Measurements from ENCODE around the gene ATP8B1.
A peak's percentile ranks its signal among the peaks of the same experiment; 100 is the strongest.
"Not testable (repeated sequence)": the region's sequence is repeated elsewhere in the genome, so short reads cannot be mapped to it uniquely, and the experiment has no call there.

ATP8B1 gene

DNA sequence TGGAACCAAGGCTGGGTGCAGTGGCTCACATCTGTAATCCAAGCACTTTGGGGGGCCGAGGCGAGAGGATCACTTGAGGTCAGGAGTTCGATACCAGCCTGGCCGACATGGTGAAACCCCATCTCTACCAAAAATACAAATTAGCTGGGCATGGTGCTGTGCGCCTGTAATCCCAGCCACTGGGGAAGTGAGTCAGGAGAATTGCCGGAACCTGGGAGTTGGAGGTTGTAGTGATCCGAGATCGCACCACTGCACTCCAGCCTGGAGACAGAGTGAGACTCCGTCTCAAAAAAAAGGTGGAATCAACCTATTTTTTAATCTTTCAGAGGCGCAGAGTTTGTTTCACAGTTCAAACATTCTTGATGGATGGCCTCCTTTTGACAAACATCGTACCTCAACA lies 24.5 kb upstream of the ATP8B1 start:
- no peak overlapping the region for H3K4me3 ChIP-seq (replicated peaks; ENCODE audit: insufficient read depth, low read length)
- TF ChIP-seq GABPA (IDR thresholded peaks at IDR 0.05; ENCODE audit: low read depth) (no peak), SPI1 (IDR thresholded peaks at IDR 0.05; ENCODE audit: borderline replicate concordance, low read depth) (no peak), POLR2AphosphoS5 (IDR thresholded peaks at IDR 0.05; ENCODE audit: low read depth) (no peak)
- TF ChIP-seq, protein P1, sequence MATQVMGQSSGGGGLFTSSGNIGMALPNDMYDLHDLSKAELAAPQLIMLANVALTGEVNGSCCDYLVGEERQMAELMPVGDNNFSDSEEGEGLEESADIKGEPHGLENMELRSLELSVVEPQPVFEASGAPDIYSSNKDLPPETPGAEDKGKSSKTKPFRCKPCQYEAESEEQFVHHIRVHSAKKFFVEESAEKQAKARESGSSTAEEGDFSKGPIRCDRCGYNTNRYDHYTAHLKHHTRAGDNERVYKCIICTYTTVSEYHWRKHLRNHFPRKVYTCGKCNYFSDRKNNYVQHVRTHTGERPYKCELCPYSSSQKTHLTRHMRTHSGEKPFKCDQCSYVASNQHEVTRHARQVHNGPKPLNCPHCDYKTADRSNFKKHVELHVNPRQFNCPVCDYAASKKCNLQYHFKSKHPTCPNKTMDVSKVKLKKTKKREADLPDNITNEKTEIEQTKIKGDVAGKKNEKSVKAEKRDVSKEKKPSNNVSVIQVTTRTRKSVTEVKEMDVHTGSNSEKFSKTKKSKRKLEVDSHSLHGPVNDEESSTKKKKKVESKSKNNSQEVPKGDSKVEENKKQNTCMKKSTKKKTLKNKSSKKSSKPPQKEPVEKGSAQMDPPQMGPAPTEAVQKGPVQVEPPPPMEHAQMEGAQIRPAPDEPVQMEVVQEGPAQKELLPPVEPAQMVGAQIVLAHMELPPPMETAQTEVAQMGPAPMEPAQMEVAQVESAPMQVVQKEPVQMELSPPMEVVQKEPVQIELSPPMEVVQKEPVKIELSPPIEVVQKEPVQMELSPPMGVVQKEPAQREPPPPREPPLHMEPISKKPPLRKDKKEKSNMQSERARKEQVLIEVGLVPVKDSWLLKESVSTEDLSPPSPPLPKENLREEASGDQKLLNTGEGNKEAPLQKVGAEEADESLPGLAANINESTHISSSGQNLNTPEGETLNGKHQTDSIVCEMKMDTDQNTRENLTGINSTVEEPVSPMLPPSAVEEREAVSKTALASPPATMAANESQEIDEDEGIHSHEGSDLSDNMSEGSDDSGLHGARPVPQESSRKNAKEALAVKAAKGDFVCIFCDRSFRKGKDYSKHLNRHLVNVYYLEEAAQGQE (IDR thresholded peaks at IDR 0.05; ENCODE audit: insufficient replicate concordance, low read depth): no peak
- TF ChIP-seq, protein P2, sequence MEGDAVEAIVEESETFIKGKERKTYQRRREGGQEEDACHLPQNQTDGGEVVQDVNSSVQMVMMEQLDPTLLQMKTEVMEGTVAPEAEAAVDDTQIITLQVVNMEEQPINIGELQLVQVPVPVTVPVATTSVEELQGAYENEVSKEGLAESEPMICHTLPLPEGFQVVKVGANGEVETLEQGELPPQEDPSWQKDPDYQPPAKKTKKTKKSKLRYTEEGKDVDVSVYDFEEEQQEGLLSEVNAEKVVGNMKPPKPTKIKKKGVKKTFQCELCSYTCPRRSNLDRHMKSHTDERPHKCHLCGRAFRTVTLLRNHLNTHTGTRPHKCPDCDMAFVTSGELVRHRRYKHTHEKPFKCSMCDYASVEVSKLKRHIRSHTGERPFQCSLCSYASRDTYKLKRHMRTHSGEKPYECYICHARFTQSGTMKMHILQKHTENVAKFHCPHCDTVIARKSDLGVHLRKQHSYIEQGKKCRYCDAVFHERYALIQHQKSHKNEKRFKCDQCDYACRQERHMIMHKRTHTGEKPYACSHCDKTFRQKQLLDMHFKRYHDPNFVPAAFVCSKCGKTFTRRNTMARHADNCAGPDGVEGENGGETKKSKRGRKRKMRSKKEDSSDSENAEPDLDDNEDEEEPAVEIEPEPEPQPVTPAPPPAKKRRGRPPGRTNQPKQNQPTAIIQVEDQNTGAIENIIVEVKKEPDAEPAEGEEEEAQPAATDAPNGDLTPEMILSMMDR (IDR thresholded peaks at IDR 0.05; ENCODE audit: insufficient read depth, low read length): no peak
- no peaks in the 10 kb centered on the region for H3K27me3 ChIP-seq (ENCODE audit: insufficient read depth, poor library complexity, severe bottlenecking)
- no peak for DNase-seq (ENCODE audit: low read depth in 1 of 2, low spot score in 1 of 2)
- H3K27ac ChIP-seq (replicated peaks): no peak overlapping the region

DNA sequence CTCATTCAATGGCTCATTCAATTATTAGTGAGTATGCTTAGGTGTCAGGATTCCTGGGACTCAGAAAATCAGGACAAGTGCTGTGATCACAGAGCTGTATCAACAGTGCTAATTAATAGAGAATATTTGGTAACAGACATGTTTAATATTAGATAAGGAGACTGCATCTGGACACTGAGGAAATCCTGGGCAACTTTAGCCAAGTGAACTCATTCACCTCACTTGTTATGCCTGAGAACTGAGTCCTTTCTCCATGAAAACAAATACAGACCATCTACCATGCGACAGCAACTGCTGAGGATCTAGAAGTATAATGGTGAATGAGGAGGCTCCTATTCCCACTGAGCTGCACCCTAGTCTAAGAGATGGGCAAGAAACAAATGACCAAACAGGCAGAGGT lies 23.1 kb upstream of the ATP8B1 start:
- no peak for DNase-seq (ENCODE audit: low read depth in 1 of 2, low spot score in 1 of 2)
- Histone ChIP-seq H3K4me3 (replicated peaks; ENCODE audit: insufficient read depth, low read length) (no peak overlapping the region), H3K27me3 (ENCODE audit: insufficient read depth, poor library complexity, severe bottlenecking) (no peaks in the 10 kb centered on the region), H3K27ac (replicated peaks) (no peak overlapping the region)
- TF ChIP-seq GABPA (IDR thresholded peaks at IDR 0.05; ENCODE audit: low read depth): no peak
- TF ChIP-seq SPI1 (IDR thresholded peaks at IDR 0.05; ENCODE audit: borderline replicate concordance, low read depth): no peak
- TF ChIP-seq POLR2AphosphoS5 (IDR thresholded peaks at IDR 0.05; ENCODE audit: low read depth): no peak
- TF ChIP-seq, protein P2 (IDR thresholded peaks at IDR 0.05; ENCODE audit: insufficient read depth, low read length): no peak
- TF ChIP-seq, protein P1 (IDR thresholded peaks at IDR 0.05; ENCODE audit: insufficient replicate concordance, low read depth): no peak

DNA sequence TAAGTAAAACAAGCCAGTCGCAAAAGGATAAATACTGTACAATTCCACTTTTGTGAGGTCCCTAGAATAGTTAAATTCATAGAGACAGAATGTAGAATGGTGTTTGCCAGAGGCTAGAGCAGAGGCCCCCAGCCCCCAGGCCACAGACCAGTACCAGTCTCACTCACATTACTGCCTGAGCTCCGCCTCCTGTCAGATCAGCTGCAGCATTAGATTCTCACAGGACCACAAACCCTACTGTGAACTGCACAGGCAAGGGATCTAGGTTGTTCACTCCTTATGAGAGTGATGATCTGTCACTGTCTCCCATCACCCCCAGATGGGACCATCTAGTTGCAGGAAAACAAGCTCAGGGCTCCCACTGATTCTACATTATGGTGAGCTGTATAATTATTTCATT lies 17.5 kb upstream of the ATP8B1 start:
- DNase-seq (ENCODE audit: low read depth in 1 of 2, low spot score in 1 of 2); H3K4me3 ChIP-seq (replicated peaks; ENCODE audit: insufficient read depth, low read length); H3K27me3 ChIP-seq (ENCODE audit: insufficient read depth, poor library complexity, severe bottlenecking); H3K27ac ChIP-seq (replicated peaks): not testable (repeated sequence)

DNA sequence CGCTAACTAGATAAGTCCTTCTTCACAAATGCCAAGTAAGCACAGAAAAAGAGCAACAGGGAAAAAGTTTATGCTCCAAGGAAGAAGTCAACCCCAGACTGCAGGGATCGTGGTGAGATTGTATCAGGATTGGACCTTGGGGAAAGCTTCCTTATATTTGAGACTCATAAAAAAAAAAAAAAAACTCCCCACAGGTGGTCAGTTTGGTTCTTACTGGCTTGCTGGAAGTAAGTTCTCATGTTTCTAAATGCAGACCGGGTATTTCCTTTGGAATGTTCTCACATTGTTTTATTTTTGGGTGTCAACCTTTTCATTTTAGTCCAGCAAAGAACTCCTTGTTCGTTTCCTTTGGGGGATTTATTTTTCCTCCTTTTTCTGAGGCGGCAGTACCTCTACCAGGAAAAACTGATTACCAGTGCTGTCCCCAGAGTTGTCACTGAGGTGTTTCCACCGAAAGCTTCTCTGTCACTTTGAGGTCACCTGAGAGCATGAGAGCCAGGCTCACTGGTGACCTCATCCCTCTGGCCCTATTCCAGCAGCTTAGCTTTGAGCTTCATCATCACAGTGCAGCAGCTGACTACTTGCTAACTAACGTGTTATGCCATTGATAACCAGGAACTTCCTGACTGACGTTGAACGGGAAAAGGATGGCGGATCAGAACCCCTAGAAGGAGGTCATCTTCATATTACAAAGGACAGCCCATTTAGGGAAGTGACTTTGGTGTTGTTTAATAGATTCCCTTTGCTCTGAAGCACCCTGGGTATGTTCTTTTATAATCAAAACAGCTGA lies 16.8 kb upstream of the ATP8B1 start:
- DNase-seq (ENCODE audit: low read depth in 1 of 2, low spot score in 1 of 2): peak; percentile 14 to 46
- Histone ChIP-seq H3K4me3 (replicated peaks; ENCODE audit: insufficient read depth, low read length) (no peak overlapping the region), H3K27me3 (ENCODE audit: insufficient read depth, poor library complexity, severe bottlenecking) (no peaks in the 10 kb centered on the region), H3K27ac (replicated peaks) (no peak overlapping the region)
- TF ChIP-seq POLR2AphosphoS5 (IDR thresholded peaks at IDR 0.05; ENCODE audit: low read depth) (no peak), SPI1 (IDR thresholded peaks at IDR 0.05; ENCODE audit: borderline replicate concordance, low read depth) (peak; percentile 29; the same call in 1 of the 2 replicates)

DNA sequence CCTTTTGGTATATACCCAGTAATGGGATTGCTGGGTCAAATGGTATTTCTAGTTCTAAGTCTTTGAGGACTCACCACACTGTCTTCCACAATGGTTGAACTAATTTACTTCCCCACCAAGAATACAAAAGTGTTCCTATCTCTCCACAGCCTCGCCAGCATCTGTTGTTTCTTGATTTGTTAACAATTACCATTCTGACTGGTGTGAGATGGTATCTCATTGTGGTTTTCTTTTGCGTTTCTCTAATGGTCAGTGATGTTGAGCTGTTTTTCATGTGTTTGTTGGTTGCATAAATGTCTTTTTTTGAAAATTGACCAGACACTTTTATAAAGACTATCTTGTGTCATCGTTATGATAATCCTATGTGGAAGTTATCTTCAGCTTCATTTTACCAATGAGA lies 16.0 kb upstream of the ATP8B1 start:
- Histone ChIP-seq H3K27ac (replicated peaks) (no peak overlapping the region), H3K27me3 (ENCODE audit: insufficient read depth, poor library complexity, severe bottlenecking) (no peaks in the 10 kb centered on the region), H3K4me3 (replicated peaks; ENCODE audit: insufficient read depth, low read length) (no peak overlapping the region)
- TF ChIP-seq, protein P1 (IDR thresholded peaks at IDR 0.05; ENCODE audit: insufficient replicate concordance, low read depth): no peak
- TF ChIP-seq GABPA (IDR thresholded peaks at IDR 0.05; ENCODE audit: low read depth) (no peak), SPI1 (IDR thresholded peaks at IDR 0.05; ENCODE audit: borderline replicate concordance, low read depth) (no peak), POLR2AphosphoS5 (IDR thresholded peaks at IDR 0.05; ENCODE audit: low read depth) (no peak)
- TF ChIP-seq, protein P2 (IDR thresholded peaks at IDR 0.05; ENCODE audit: insufficient read depth, low read length): no peak
- no peak for DNase-seq (ENCODE audit: low read depth in 1 of 2, low spot score in 1 of 2)
